ENCODE measurements around the gene ELP6. TPM values are rescaled to one million over a fixed set of nuclear protein-coding genes. Genes with fewer than 3 reads are reported as not detected.

Gene ELP6
- total and polyA plus RNA-seq, 7 donors: 17.7 to 50.9 (median 21.2) TPM

- no peak for TF ChIP-seq CTCF (IDR thresholded peaks at IDR 0.05)
- Histone ChIP-seq H3K4me3 (no peak overlapping the region), H3K4me1 (no peaks in the 10 kb centered on the region), H3K27me3 (ENCODE audit: insufficient read depth in 3 of 3, low read length in 2 of 3) (no peaks in the 10 kb centered on the region), H3K36me3 (ENCODE audit: insufficient read depth in 1 of 2, low read depth in 1 of 2) (no peaks in the 10 kb centered on the region), H3K27ac (no peak overlapping the region), H3K9me3 (no peaks in the 10 kb centered on the region)
- intact Hi-C loops (cut with DNase I): no loop called here
- no peak for DNase-seq
- no peak for ATAC-seq
- 49 to 61% (median 56%) methylated on average over 19 of the region's 19 CpGs for WGBS, 3 donors
These were observed 22.8 kb upstream of the ELP6 start for GRCh38 chr3:47536221-47536891.

- no peak for TF ChIP-seq CTCF (IDR thresholded peaks at IDR 0.05)
- DNase-seq (no peak), ATAC-seq (no peak)
- Histone ChIP-seq H3K27ac (no peak overlapping the region), H3K27me3 (ENCODE audit: insufficient read depth in 3 of 3, low read length in 2 of 3) (no peaks in the 10 kb centered on the region), H3K4me3 (no peak overlapping the region), H3K9me3 (no peaks in the 10 kb centered on the region), H3K36me3 (ENCODE audit: insufficient read depth in 1 of 2, low read depth in 1 of 2) (no peaks in the 10 kb centered on the region), H3K4me1 (no peaks in the 10 kb centered on the region)
- 82 to 86% (median 84%) methylated on average over 5 of the region's 5 CpGs for WGBS, 3 donors
- intact Hi-C loops (cut with DNase I): no loop called here
These were observed 20.5 kb upstream of the ELP6 start for GRCh38 chr3:47533996-47534454.

- 83 to 90% (median 86%) methylated on average over 2 of the region's 2 CpGs for WGBS, 3 donors
- ATAC-seq (no peak), DNase-seq (no peak)
- Histone ChIP-seq H3K27ac (no peak overlapping the region), H3K9me3 (no peaks in the 10 kb centered on the region), H3K36me3 (ENCODE audit: insufficient read depth in 1 of 2, low read depth in 1 of 2) (no peaks in the 10 kb centered on the region), H3K27me3 (ENCODE audit: insufficient read depth in 3 of 3, low read length in 2 of 3) (no peaks in the 10 kb centered on the region), H3K4me1 (no peaks in the 10 kb centered on the region), H3K4me3 (no peak overlapping the region)
- intact Hi-C loops (cut with DNase I): no loop called here
- no peak for TF ChIP-seq CTCF (IDR thresholded peaks at IDR 0.05)
These were observed 20.0 kb upstream of the ELP6 start for GRCh38 chr3:47533481-47533880.

GRCh38 chr3:47527952-47528725, 14.6 kb upstream of the ELP6 start:
- ATAC-seq: no peak
- Histone ChIP-seq H3K27me3 (ENCODE audit: insufficient read depth in 3 of 3, low read length in 2 of 3) (no peaks in the 10 kb centered on the region), H3K27ac (no peak overlapping the region), H3K4me1 (no peaks in the 10 kb centered on the region), H3K36me3 (ENCODE audit: insufficient read depth in 1 of 2, low read depth in 1 of 2) (no peaks in the 10 kb centered on the region), H3K4me3 (no peak overlapping the region), H3K9me3 (no peaks in the 10 kb centered on the region)
- intact Hi-C loops (cut with DNase I): no loop called here
- TF ChIP-seq CTCF (IDR thresholded peaks at IDR 0.05): no peak
- no peak for DNase-seq
- 83 to 87% (median 85%) methylated on average over 6 of the region's 6 CpGs for WGBS, 3 donors
